Measurements from ENCODE around the gene UCHL3.

DNA sequence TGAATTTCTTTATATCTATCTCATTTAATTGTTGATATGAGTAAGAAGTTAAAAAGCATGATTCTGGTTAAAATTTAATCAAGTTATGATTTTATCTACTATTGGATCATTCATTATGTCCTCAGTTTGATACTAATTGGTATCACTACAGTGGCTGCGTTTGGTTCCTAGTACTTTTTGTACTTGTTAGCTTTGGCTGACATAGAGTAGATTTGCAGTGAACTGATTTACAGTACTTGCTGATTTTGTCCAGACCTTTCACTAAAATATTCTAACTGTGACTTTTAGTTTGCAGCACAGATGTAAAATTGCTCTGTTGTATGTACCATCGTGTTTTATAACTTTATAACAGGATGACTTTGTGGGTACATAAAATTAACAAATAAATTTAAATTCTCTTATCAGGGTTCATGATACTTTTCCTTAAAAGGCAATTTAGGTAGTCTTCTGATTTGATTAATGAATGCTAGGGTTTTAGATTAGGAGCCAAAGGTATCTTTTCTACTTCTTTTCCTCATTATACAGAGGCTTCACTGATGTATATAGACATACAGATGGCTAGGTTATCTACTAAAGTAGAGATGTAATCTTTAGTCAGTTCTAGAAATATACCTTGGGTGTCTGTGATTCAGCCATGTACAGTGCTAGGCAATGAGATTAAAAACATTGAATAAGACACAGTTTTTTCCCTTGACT lies 8.7 kb downstream of the UCHL3 start:
- TF ChIP-seq, protein P1, sequence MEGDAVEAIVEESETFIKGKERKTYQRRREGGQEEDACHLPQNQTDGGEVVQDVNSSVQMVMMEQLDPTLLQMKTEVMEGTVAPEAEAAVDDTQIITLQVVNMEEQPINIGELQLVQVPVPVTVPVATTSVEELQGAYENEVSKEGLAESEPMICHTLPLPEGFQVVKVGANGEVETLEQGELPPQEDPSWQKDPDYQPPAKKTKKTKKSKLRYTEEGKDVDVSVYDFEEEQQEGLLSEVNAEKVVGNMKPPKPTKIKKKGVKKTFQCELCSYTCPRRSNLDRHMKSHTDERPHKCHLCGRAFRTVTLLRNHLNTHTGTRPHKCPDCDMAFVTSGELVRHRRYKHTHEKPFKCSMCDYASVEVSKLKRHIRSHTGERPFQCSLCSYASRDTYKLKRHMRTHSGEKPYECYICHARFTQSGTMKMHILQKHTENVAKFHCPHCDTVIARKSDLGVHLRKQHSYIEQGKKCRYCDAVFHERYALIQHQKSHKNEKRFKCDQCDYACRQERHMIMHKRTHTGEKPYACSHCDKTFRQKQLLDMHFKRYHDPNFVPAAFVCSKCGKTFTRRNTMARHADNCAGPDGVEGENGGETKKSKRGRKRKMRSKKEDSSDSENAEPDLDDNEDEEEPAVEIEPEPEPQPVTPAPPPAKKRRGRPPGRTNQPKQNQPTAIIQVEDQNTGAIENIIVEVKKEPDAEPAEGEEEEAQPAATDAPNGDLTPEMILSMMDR (IDR thresholded peaks at IDR 0.05): no peak
- no peak for TF ChIP-seq EZH2phosphoT487 (IDR thresholded peaks at IDR 0.05)

Data from neural progenitor cell (in vitro differentiated cells).